ENCODE data around the gene PLEKHA7. TPM values are rescaled to one million over a fixed set of nuclear protein-coding genes. Genes with fewer than 3 reads are reported as not detected.

The PLEKHA7 gene
- total RNA-seq, 1 donor from 2014 or later: 37.5 TPM

DNA sequence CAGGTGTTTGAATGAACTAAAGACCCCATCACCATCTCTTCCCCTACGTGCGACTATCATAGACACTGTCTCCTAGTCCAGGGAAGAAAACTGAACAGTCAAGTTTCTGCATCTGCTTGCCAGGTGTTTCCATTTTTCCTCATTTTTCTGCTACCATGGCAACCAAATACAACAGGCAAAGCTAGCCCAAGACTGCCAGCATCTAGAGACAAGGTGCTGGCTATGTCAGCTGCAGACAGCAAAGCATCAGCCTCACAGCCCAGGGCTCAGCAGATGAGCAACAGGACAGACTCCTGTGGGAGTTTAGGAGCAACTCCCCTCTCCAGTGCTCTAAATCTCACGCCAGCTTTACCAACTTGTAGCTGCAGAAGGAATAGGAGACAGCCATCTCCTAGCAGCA, 151.5 kb downstream of the PLEKHA7 start:
- DNase-seq (ENCODE audit: low read depth): no peak
- TF ChIP-seq, protein P1, sequence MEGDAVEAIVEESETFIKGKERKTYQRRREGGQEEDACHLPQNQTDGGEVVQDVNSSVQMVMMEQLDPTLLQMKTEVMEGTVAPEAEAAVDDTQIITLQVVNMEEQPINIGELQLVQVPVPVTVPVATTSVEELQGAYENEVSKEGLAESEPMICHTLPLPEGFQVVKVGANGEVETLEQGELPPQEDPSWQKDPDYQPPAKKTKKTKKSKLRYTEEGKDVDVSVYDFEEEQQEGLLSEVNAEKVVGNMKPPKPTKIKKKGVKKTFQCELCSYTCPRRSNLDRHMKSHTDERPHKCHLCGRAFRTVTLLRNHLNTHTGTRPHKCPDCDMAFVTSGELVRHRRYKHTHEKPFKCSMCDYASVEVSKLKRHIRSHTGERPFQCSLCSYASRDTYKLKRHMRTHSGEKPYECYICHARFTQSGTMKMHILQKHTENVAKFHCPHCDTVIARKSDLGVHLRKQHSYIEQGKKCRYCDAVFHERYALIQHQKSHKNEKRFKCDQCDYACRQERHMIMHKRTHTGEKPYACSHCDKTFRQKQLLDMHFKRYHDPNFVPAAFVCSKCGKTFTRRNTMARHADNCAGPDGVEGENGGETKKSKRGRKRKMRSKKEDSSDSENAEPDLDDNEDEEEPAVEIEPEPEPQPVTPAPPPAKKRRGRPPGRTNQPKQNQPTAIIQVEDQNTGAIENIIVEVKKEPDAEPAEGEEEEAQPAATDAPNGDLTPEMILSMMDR (conservative IDR thresholded peaks at IDR 0.05; ENCODE audit: low read depth, low read length): no peak
- no peak overlapping the region for H3K4me3 ChIP-seq (ENCODE audit: low read depth, low read length)

DNA sequence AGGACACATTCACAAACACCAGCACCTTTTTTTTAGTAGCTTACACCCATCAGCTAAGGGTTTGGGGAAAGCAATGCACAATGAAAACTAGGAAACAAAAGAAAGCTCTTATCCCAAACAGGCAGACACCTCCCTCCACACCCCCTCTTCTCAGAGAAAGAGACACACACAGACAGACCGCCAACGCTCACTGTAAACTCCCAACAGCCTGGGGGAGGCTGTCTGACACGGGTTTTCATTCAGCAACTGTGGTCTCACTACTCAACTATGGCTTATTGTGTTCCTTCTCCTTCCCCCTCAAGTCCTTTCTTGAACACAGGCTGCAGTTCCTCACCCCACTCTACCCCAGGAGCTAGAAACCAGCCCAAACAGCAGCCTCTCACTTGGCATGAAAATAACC, 152.4 kb downstream of the PLEKHA7 start:
- no peak for DNase-seq (ENCODE audit: low read depth)
- no peak overlapping the region for H3K4me3 ChIP-seq (ENCODE audit: low read depth, low read length)
- TF ChIP-seq, protein P1 (conservative IDR thresholded peaks at IDR 0.05; ENCODE audit: low read depth, low read length): no peak

DNA sequence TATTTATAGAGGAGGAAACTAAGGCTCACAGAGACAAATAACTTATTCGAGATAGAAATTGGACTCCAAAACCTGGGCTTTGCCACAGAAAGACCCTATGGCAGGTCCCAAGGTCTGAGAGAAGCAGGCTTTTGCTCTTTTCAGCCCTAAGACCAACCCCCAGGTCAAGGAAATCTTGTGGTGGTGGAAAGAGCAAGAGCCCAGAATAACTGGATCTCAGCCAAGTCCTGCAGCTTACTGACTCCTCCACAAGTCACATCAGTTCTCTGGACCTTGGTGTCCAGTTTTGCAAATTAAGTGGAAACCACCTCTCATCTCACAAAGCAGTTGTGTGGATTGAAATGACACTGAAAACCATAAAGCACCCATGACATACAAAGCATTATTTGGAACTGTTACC, 153.6 kb downstream of the PLEKHA7 start:
- no peak for DNase-seq (ENCODE audit: low read depth)
- TF ChIP-seq, protein P1 (conservative IDR thresholded peaks at IDR 0.05; ENCODE audit: low read depth, low read length): no peak
- H3K4me3 ChIP-seq (ENCODE audit: low read depth, low read length): no peak overlapping the region

DNA sequence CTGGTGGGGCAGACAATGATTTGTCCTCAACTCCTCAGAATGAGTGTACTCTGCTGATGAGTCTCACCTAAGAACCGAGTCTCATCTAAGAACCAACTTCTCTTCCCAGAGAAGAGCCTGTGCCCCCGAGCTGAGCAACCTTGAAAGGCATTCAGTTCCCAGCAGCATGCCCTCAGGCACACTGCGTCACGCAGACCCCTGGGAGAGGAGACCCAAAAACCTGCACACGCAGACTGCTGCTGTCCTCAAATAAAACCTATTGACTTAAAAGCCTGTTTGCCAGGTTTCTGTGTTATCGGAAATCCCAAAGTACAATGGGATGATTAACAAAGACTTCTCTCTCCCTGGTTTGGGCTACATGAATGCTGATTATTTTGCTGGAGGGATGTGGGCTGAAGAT, 154.6 kb downstream of the PLEKHA7 start:
- TF ChIP-seq, protein P1 (conservative IDR thresholded peaks at IDR 0.05; ENCODE audit: low read depth, low read length): no peak
- H3K4me3 ChIP-seq (ENCODE audit: low read depth, low read length): no peak overlapping the region
- no peak for DNase-seq (ENCODE audit: low read depth)

DNA sequence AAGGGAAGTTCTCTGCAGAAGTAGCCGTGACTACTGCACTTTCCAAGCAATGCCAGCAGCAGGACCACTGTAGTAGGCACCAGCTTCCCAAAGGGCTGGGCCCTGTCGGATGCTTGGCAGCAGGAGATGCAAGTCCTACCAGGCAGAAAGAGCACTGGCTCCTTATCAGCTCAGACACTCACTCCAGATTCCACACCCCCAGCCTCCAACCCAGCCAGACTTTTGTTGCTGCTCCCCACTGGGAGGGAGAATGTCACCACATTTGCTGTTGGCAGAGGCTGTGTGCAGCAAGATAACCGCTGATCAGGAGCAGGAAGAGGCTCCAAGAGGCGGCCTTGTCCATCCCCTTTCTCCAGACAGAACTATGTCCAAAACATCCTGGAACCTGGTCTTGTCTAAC, 157.0 kb downstream of the PLEKHA7 start:
- no peak overlapping the region for H3K4me3 ChIP-seq (ENCODE audit: low read depth, low read length)
- DNase-seq (ENCODE audit: low read depth): no peak
- TF ChIP-seq, protein P1 (conservative IDR thresholded peaks at IDR 0.05; ENCODE audit: low read depth, low read length): no peak

DNA sequence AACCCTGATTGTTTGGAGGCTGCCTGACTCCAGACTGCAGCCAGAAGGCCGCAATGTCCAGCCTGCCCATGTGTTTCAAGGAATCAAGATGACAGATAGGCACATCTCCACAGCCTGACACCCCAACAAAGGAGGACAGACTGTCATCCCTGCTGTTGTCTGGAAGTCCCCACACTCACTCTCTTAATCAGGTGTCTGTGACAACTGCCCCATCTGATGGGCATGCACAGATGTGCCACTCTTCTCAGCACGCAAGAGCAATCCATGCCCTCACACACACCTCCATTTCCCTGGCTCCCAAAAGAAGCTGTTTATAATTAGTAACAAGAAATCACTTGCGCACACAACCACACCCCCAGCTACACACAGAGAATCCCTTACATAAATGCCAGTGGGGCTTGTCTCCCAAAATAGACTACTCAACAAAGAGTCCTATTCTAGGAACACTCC, 158.2 kb downstream of the PLEKHA7 start:
- H3K4me3 ChIP-seq (ENCODE audit: low read depth, low read length): no peak overlapping the region
- DNase-seq (ENCODE audit: low read depth): no peak
- TF ChIP-seq, protein P1 (conservative IDR thresholded peaks at IDR 0.05; ENCODE audit: low read depth, low read length): no peak

DNA sequence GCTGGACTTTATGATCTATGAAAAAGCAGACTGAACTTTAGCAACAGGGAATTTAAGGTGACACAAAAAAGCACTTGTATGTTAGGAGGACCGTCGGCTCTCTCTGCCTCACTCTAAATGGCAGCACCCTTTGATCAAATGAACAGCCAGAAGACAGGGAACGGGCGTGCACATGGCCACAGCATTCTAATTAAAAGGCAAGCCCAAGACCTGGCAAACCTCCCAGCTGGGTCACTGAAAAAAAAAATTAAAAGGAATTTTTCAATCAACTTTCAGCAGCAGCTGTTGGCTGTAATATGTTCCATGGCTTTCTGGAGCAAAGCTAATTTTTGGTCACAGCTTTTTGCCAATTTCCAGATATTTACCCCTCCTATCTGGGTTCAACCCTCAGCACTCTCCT, 159.2 kb downstream of the PLEKHA7 start:
- no peak for DNase-seq (ENCODE audit: low read depth)
- no peak overlapping the region for H3K4me3 ChIP-seq (ENCODE audit: low read depth, low read length)
- TF ChIP-seq, protein P1 (conservative IDR thresholded peaks at IDR 0.05; ENCODE audit: low read depth, low read length): no peak
